ENCODE results near the gene OR2AE1. TPM values are rescaled to one million over a fixed set of nuclear protein-coding genes. Genes with fewer than 3 reads are reported as not detected.
"Not testable (repeated sequence)": the region's sequence is repeated elsewhere in the genome, so short reads cannot be mapped to it uniquely, and the experiment has no call there.

OR2AE1 gene
- total and polyA plus RNA-seq, 2 donors (not counting 1 experiment from before 2014, with no cell fraction given), result 0.43 to 1.3 TPM

- POLR2A ChIA-PET; ATAC-seq (ENCODE audit: low read depth); H4K20me1 ChIP-seq (ENCODE audit: control insufficient read depth, insufficient read depth, low read length, poor library complexity, severe bottlenecking); intact Hi-C loops (cut with micrococcal nuclease); H3K27me3 Mint-ChIP-seq; H3K9me3 ChIP-seq (ENCODE audit: control extremely low read depth in 1 of 3, control insufficient read depth in 2 of 3, insufficient read depth in 1 of 3, low read length in 2 of 3); H3K4me3 Mint-ChIP-seq; H3K9ac ChIP-seq (ENCODE audit: low read length); H2AFZ ChIP-seq (ENCODE audit: insufficient read depth, low read depth, low read length, poor library complexity, severe bottlenecking); CTCF ChIA-PET; H3K27ac Mint-ChIP-seq; H3K4me3 ChIP-seq (ENCODE audit: control extremely low read depth in 1 of 5, extremely low read depth in 1 of 5, insufficient read depth in 1 of 5, low read depth in 2 of 5, low read length in 4 of 5); H3K9me3 Mint-ChIP-seq (ENCODE audit: insufficient read depth); H3K4me1 Mint-ChIP-seq; DNase-seq; H3K4me1 ChIP-seq (ENCODE audit: control insufficient read depth in 2 of 2, insufficient read depth in 2 of 2, low read length in 2 of 2); H3K79me2 ChIP-seq (ENCODE audit: control insufficient read depth, insufficient read depth, low read length); H3K27me3 ChIP-seq (replicated peaks in 1 of 4; ENCODE audit: control extremely low read depth in 1 of 4, control insufficient read depth in 3 of 4, insufficient read depth in 4 of 4, low read length in 3 of 4); H3K27ac ChIP-seq (ENCODE audit: low read length in 2 of 2); H3K4me2 ChIP-seq (replicated peaks; ENCODE audit: low read depth, low read length, poor library complexity, severe bottlenecking): not testable (repeated sequence)
- peaks cover 0 to 17% of the 10 kb centered on the region in 2 experiments for H3K36me3 ChIP-seq (replicated peaks in 1 of 2; ENCODE audit: control extremely low read depth in 1 of 2, control insufficient read depth in 1 of 2, extremely low read depth in 1 of 2, insufficient read depth in 2 of 2, low read length in 1 of 2)
- 99% methylated on average over 12 of the region's 29 CpGs for WGBS (ENCODE audit: insufficient coverage)
These were observed 11.5 kb upstream of the OR2AE1 start for GRCh38 chr7:99888366-99888765.

DNA sequence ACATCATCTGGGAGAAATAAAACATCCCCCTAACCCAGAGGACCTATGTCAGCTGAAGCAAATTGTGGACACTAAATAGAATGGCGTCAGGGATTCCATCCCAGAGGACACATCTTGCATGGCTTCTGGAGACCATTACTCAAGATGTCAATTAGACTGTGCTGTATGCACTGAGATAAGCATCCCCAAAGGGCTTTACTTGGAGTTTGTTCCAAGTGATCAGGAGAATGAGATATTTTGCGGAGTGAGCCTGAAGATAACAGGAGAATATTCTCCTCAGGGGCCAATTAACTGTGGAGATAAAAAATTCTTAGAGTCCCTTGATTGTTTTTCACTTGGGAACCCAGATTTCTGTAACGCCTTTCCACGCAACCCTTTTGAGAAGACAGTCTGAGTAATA is 4.5 kb upstream of the OR2AE1 start:
- no peak for ATAC-seq (ENCODE audit: low read depth)
- WGBS (ENCODE audit: insufficient coverage), result 100% methylated on average over 1 of the region's 4 CpGs

More for the DNA sequence above, 4.5 kb upstream of the OR2AE1 start:
- DNase-seq, result no peak
- no peak overlapping the region for H3K9ac ChIP-seq (ENCODE audit: low read length)
- no peaks in the 10 kb centered on the region for H3K36me3 ChIP-seq (replicated peaks in 1 of 2; ENCODE audit: control extremely low read depth in 1 of 2, control insufficient read depth in 1 of 2, extremely low read depth in 1 of 2, insufficient read depth in 2 of 2, low read length in 1 of 2)
- no peak overlapping the region for H3K4me3 Mint-ChIP-seq
- CTCF ChIA-PET, result no interaction called here
- H3K27ac Mint-ChIP-seq, result no peak overlapping the region
- POLR2A ChIA-PET, result no interaction called here
- no peaks in the 10 kb centered on the region for H3K79me2 ChIP-seq (ENCODE audit: control insufficient read depth, insufficient read depth, low read length)
- no peaks in the 10 kb centered on the region for H4K20me1 ChIP-seq (ENCODE audit: control insufficient read depth, insufficient read depth, low read length, poor library complexity, severe bottlenecking)
- intact Hi-C loops (cut with micrococcal nuclease), result no loop called here
- no peaks in the 10 kb centered on the region for H3K27me3 Mint-ChIP-seq
- H3K27me3 ChIP-seq (replicated peaks in 1 of 4; ENCODE audit: control extremely low read depth in 1 of 4, control insufficient read depth in 3 of 4, insufficient read depth in 4 of 4, low read length in 3 of 4), result no peaks in the 10 kb centered on the region
- no peak overlapping the region for H3K4me3 ChIP-seq (ENCODE audit: control extremely low read depth in 1 of 5, extremely low read depth in 1 of 5, insufficient read depth in 1 of 5, low read depth in 2 of 5, low read length in 4 of 5)
- no peak overlapping the region for H3K27ac ChIP-seq (ENCODE audit: low read length in 2 of 2)
- no peak overlapping the region for H3K4me2 ChIP-seq (replicated peaks; ENCODE audit: low read depth, low read length, poor library complexity, severe bottlenecking)
- peaks cover 0 to 2% (median 0%) of the 10 kb centered on the region in 3 donors for H3K9me3 ChIP-seq (ENCODE audit: control extremely low read depth in 1 of 3, control insufficient read depth in 2 of 3, insufficient read depth in 1 of 3, low read length in 2 of 3)
- H2AFZ ChIP-seq (ENCODE audit: insufficient read depth, low read depth, low read length, poor library complexity, severe bottlenecking), result no peak overlapping the region
- H3K4me1 Mint-ChIP-seq, result no peaks in the 10 kb centered on the region
- TF ChIP-seq EZH2 (IDR thresholded peaks at IDR 0.05; ENCODE audit: borderline replicate concordance, insufficient read depth, low read depth, low read length, poor library complexity, severe bottlenecking), result no peak
- no peak for TF ChIP-seq CTCF (IDR thresholded peaks at IDR 0.05)
- no peaks in the 10 kb centered on the region for H3K4me1 ChIP-seq (ENCODE audit: control insufficient read depth in 2 of 2, insufficient read depth in 2 of 2, low read length in 2 of 2)
- no peaks in the 10 kb centered on the region for H3K9me3 Mint-ChIP-seq (ENCODE audit: insufficient read depth)
